ENCODE data around the gene CTIF.
A peak's percentile ranks its signal among the peaks of the same experiment; 100 is the strongest.

CTIF gene

GRCh38 chr18:48697441-48697840 lies 158.6 kb downstream of the CTIF start:
- FAIRE-seq (no peak), DNase-seq (ENCODE audit: insufficient read length, low spot score) (no peak)
- TF ChIP-seq POLR2A (IDR thresholded peaks at IDR 0.05; ENCODE audit: low read depth, low read length), result no peak
- no peak for TF ChIP-seq PAX5 (IDR thresholded peaks at IDR 0.05; ENCODE audit: insufficient read depth, low read length, severe bottlenecking)
- TF ChIP-seq POLR2AphosphoS5 (IDR thresholded peaks at IDR 0.05; ENCODE audit: low read depth, low read length), result no peak
- no peak for TF ChIP-seq SPI1 (IDR thresholded peaks at IDR 0.05; ENCODE audit: low read depth, low read length)
- no peak for TF ChIP-seq POU2F2 (IDR thresholded peaks at IDR 0.05; ENCODE audit: low read depth, low read length)

GRCh38 chr18:48698707-48699106 lies 159.9 kb downstream of the CTIF start:
- no peak for DNase-seq (ENCODE audit: insufficient read length, low spot score)
- FAIRE-seq, result peak; percentile 69
- TF ChIP-seq SPI1 (IDR thresholded peaks at IDR 0.05; ENCODE audit: low read depth, low read length) (no peak), TAF1 (IDR thresholded peaks at IDR 0.05; ENCODE audit: low read depth, low read length) (no peak), PAX5 (IDR thresholded peaks at IDR 0.05; ENCODE audit: insufficient read depth, low read length, severe bottlenecking) (no peak), POLR2A (IDR thresholded peaks at IDR 0.05; ENCODE audit: low read depth, low read length) (no peak), POU2F2 (IDR thresholded peaks at IDR 0.05; ENCODE audit: low read depth, low read length) (no peak), POLR2AphosphoS5 (IDR thresholded peaks at IDR 0.05; ENCODE audit: low read depth, low read length) (no peak)

GRCh38 chr18:48699761-48700160 lies 160.9 kb downstream of the CTIF start:
- no peak for FAIRE-seq
- no peak for DNase-seq (ENCODE audit: insufficient read length, low spot score)
- no peak for TF ChIP-seq POLR2AphosphoS5 (IDR thresholded peaks at IDR 0.05; ENCODE audit: low read depth, low read length)
- TF ChIP-seq POLR2A (IDR thresholded peaks at IDR 0.05; ENCODE audit: low read depth, low read length), result no peak
- no peak for TF ChIP-seq PAX5 (IDR thresholded peaks at IDR 0.05; ENCODE audit: insufficient read depth, low read length, severe bottlenecking)
- no peak for TF ChIP-seq TAF1 (IDR thresholded peaks at IDR 0.05; ENCODE audit: low read depth, low read length)
- TF ChIP-seq SPI1 (IDR thresholded peaks at IDR 0.05; ENCODE audit: low read depth, low read length), result no peak
- TF ChIP-seq POU2F2 (IDR thresholded peaks at IDR 0.05; ENCODE audit: low read depth, low read length), result no peak

- FAIRE-seq (no peak), DNase-seq (ENCODE audit: insufficient read length, low spot score) (no peak)
- TF ChIP-seq SPI1 (IDR thresholded peaks at IDR 0.05; ENCODE audit: low read depth, low read length), result no peak
- TF ChIP-seq POLR2A (IDR thresholded peaks at IDR 0.05; ENCODE audit: low read depth, low read length), result no peak
- TF ChIP-seq POU2F2 (IDR thresholded peaks at IDR 0.05; ENCODE audit: low read depth, low read length), result no peak
- TF ChIP-seq PAX5 (IDR thresholded peaks at IDR 0.05; ENCODE audit: insufficient read depth, low read length, severe bottlenecking), result no peak
- no peak for TF ChIP-seq POLR2AphosphoS5 (IDR thresholded peaks at IDR 0.05; ENCODE audit: low read depth, low read length)
- TF ChIP-seq TAF1 (IDR thresholded peaks at IDR 0.05; ENCODE audit: low read depth, low read length), result no peak
Measured at GRCh38 chr18:48700446-48700845, 161.6 kb downstream of the CTIF start.

GRCh38 chr18:48702346-48703027 lies 163.7 kb downstream of the CTIF start:
- no peak for TF ChIP-seq POLR2A (IDR thresholded peaks at IDR 0.05; ENCODE audit: low read depth, low read length)
- no peak for TF ChIP-seq POLR2AphosphoS5 (IDR thresholded peaks at IDR 0.05; ENCODE audit: low read depth, low read length)
- TF ChIP-seq TAF1 (IDR thresholded peaks at IDR 0.05; ENCODE audit: low read depth, low read length), result no peak
- DNase-seq (ENCODE audit: insufficient read length, low spot score) (no peak), FAIRE-seq (no peak)

- FAIRE-seq (no peak), DNase-seq (ENCODE audit: insufficient read length, low spot score) (no peak)
- TF ChIP-seq POLR2AphosphoS5 (IDR thresholded peaks at IDR 0.05; ENCODE audit: low read depth, low read length) (no peak), SPI1 (IDR thresholded peaks at IDR 0.05; ENCODE audit: low read depth, low read length) (no peak), POU2F2 (IDR thresholded peaks at IDR 0.05; ENCODE audit: low read depth, low read length) (no peak), TAF1 (IDR thresholded peaks at IDR 0.05; ENCODE audit: low read depth, low read length) (no peak), POLR2A (IDR thresholded peaks at IDR 0.05; ENCODE audit: low read depth, low read length) (no peak), PAX5 (IDR thresholded peaks at IDR 0.05; ENCODE audit: insufficient read depth, low read length, severe bottlenecking) (no peak)
Measured at GRCh38 chr18:48703028-48703386, 164.2 kb downstream of the CTIF start.

GRCh38 chr18:48703418-48703817 lies 164.6 kb downstream of the CTIF start:
- FAIRE-seq, result no peak
- TF ChIP-seq TAF1 (IDR thresholded peaks at IDR 0.05; ENCODE audit: low read depth, low read length) (no peak), SPI1 (IDR thresholded peaks at IDR 0.05; ENCODE audit: low read depth, low read length) (no peak), POU2F2 (IDR thresholded peaks at IDR 0.05; ENCODE audit: low read depth, low read length) (no peak), PAX5 (IDR thresholded peaks at IDR 0.05; ENCODE audit: insufficient read depth, low read length, severe bottlenecking) (no peak), POLR2AphosphoS5 (IDR thresholded peaks at IDR 0.05; ENCODE audit: low read depth, low read length) (no peak), POLR2A (IDR thresholded peaks at IDR 0.05; ENCODE audit: low read depth, low read length) (no peak)
- DNase-seq (ENCODE audit: insufficient read length, low spot score), result no peak

GRCh38 chr18:48705043-48705442 lies 166.2 kb downstream of the CTIF start:
- no peak for TF ChIP-seq SPI1 (IDR thresholded peaks at IDR 0.05; ENCODE audit: low read depth, low read length)
- no peak for TF ChIP-seq POLR2AphosphoS5 (IDR thresholded peaks at IDR 0.05; ENCODE audit: low read depth, low read length)
- no peak for TF ChIP-seq POLR2A (IDR thresholded peaks at IDR 0.05; ENCODE audit: low read depth, low read length)
- no peak for TF ChIP-seq PAX5 (IDR thresholded peaks at IDR 0.05; ENCODE audit: insufficient read depth, low read length, severe bottlenecking)
- no peak for TF ChIP-seq TAF1 (IDR thresholded peaks at IDR 0.05; ENCODE audit: low read depth, low read length)
- no peak for TF ChIP-seq POU2F2 (IDR thresholded peaks at IDR 0.05; ENCODE audit: low read depth, low read length)
- DNase-seq (ENCODE audit: insufficient read length, low spot score) (no peak), FAIRE-seq (no peak)

- FAIRE-seq, result no peak
- no peak for DNase-seq (ENCODE audit: insufficient read length, low spot score)
- TF ChIP-seq SPI1 (IDR thresholded peaks at IDR 0.05; ENCODE audit: low read depth, low read length), result no peak
- TF ChIP-seq POU2F2 (IDR thresholded peaks at IDR 0.05; ENCODE audit: low read depth, low read length), result no peak
- TF ChIP-seq PAX5 (IDR thresholded peaks at IDR 0.05; ENCODE audit: insufficient read depth, low read length, severe bottlenecking), result no peak
- TF ChIP-seq POLR2A (IDR thresholded peaks at IDR 0.05; ENCODE audit: low read depth, low read length), result no peak
- TF ChIP-seq TAF1 (IDR thresholded peaks at IDR 0.05; ENCODE audit: low read depth, low read length), result no peak
- no peak for TF ChIP-seq POLR2AphosphoS5 (IDR thresholded peaks at IDR 0.05; ENCODE audit: low read depth, low read length)
Measured at GRCh38 chr18:48705531-48705930, 166.7 kb downstream of the CTIF start.

GRCh38 chr18:48706731-48707130 lies 167.9 kb downstream of the CTIF start:
- no peak for DNase-seq (ENCODE audit: insufficient read length, low spot score)
- no peak for FAIRE-seq
- TF ChIP-seq SPI1 (IDR thresholded peaks at IDR 0.05; ENCODE audit: low read depth, low read length) (no peak), POU2F2 (IDR thresholded peaks at IDR 0.05; ENCODE audit: low read depth, low read length) (no peak), PAX5 (IDR thresholded peaks at IDR 0.05; ENCODE audit: insufficient read depth, low read length, severe bottlenecking) (no peak), POLR2A (IDR thresholded peaks at IDR 0.05; ENCODE audit: low read depth, low read length) (no peak), POLR2AphosphoS5 (IDR thresholded peaks at IDR 0.05; ENCODE audit: low read depth, low read length) (no peak)

Data from GM12891 (cell line).